ENCODE data around the gene FICD.

Gene FICD

GRCh38 chr12:108568338-108569154 is 53.5 kb downstream of the FICD start:
- DNase-seq: peak; percentile 29
